Activated CD8-positive, alpha-beta T cell treated with anti-CD3 and anti-CD28 coated beads for 36 hours (primary cell): Measurements from ENCODE around the gene ARMH3. TPM values are rescaled to one million over a fixed set of nuclear protein-coding genes. Genes with fewer than 3 reads are reported as not detected.
A peak's percentile ranks its signal among the peaks of the same experiment; 100 is the strongest.

Source experiments
- ATAC-seq: fragments of 200-7000 bp; cut with Tn5 transposase; one replicate; pipeline ENCODE4 v1.10.0; 2021; ENCODE audit warnings: mild to moderate bottlenecking, moderate library complexity
- CTCF ChIA-PET: fragments of 350-600 bp; sonication (Branson Sonifier 250); formaldehyde crosslinking; loops from one replicate; lab custom pipeline; 2021; ENCODE audit warnings: antibody characterized with exemption; lab: Charles Lee
- POLR2A ChIA-PET: fragments of 350-600 bp; sonication (Branson Sonifier 250); formaldehyde crosslinking; loops from one replicate; lab custom pipeline; 2021; ENCODE audit warnings: antibody characterized with exemption; lab: Charles Lee
- DNase-seq: peaks from one replicate; pipeline ENCODE4 v3.0.0-alpha.2; 2020
- H3K27ac Mint-ChIP-seq: one replicate; pipeline ENCODE4 v1.8.0; 2021; ENCODE audit warnings: mild to moderate bottlenecking, mixed read lengths
- H3K27me3 Mint-ChIP-seq: one replicate; pipeline ENCODE4 v1.8.0; 2021; ENCODE audit warnings: mixed read lengths
- H3K36me3 Mint-ChIP-seq: one replicate; pipeline ENCODE4 v1.8.0; 2021; ENCODE audit warnings: low read depth, mixed read lengths
- H3K4me1 Mint-ChIP-seq: one replicate; pipeline ENCODE4 v1.8.0; 2021; ENCODE audit warnings: low read depth, mixed read lengths
- H3K4me3 Mint-ChIP-seq: one replicate; pipeline ENCODE4 v1.8.0; 2021; ENCODE audit warnings: mild to moderate bottlenecking, moderate library complexity, mixed read lengths
- H3K9me3 Mint-ChIP-seq: one replicate; pipeline ENCODE4 v1.8.0; 2021; ENCODE audit warnings: mixed read lengths
- intact Hi-C: fragments of 100-400 bp; cut with micrococcal nuclease; formaldehyde crosslinking; loops from one replicate; pipeline ENCODE4 v1.10.0; 2022
- total RNA-seq, 2 experiments: library from RNA; stranded (reverse); gene quantifications; one replicate each; pipeline ENCODE4 v1.2.3, GENCODE V29; 2021
- TF ChIP-seq, protein P1 (sequence below): fragments of 200-600 bp; IDR thresholded peaks from one replicate; pipeline ENCODE4 v1.8.0; 2022; ENCODE audit warnings: antibody characterized with exemption, mild to moderate bottlenecking

ARMH3 gene
- total RNA-seq, 2 experiments from 2014 or later: 16.2 to 18.4 TPM

DNA sequence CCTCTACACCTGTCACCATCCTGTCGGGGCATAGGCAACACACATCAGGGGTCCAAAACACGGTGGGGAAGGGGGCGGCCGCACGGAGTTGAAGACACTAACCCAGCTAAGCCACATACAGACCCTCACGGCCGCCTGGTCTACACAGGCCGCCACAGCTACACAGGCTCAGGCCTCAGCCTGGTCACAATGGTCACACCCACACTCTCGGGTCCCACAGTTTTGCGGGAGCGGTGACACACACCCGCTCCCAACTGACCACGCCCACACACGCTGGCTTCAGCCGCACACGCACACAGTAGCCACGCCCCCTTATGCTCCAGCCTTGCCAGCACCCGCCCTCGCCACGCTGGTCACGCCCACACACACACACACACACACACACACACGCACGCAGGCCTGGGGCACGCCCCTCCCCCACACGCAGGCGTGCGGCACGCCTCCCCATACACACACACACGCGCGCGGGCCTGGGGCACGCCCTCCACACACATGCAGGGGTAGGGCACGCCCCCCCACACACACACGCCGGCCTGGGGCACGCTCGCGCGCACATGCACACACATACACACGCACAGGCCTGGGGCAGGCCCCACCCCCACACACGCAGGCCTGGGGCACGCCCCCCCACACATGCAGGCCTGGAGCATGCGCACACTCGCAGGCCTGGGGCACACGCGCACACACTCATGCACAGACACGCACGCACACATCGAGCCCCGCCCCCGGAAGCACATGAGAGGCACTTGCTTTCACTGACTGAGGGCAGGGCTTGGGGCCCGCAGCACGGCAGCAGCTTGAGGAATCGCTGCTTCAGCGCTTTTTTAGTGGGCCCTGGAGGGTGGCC lies 225.4 kb downstream of the ARMH3 start:
- Mint-ChIP-seq H3K27me3 (no peaks in the 10 kb centered on the region), H3K9me3 (no peaks in the 10 kb centered on the region), H3K36me3 (no peaks in the 10 kb centered on the region), H3K4me3 (peak overlapping the region; percentile 70), H3K4me1 (peaks cover 43% of the 10 kb centered on the region), H3K27ac (peak overlapping the region; percentile 94)
- DNase-seq (peak; percentile 94), ATAC-seq (peak; percentile 72)
- POLR2A ChIA-PET: interaction anchor here (0.9 to 2.4 kb wide), 5 partner anchors 9 to 47 kb away, joined by 3 to 25 read pairs (median 4); partner anchors contain the start of genes NPM3 and OGA
- intact Hi-C loops: no loop called here
- CTCF ChIA-PET: interaction anchor here (0.9 to 1.5 kb wide), 3 partner anchors 9 to 11 kb away, joined by 3 to 5 read pairs (median 4); no protein-coding TSS in a partner anchor
- TF ChIP-seq, protein P1, sequence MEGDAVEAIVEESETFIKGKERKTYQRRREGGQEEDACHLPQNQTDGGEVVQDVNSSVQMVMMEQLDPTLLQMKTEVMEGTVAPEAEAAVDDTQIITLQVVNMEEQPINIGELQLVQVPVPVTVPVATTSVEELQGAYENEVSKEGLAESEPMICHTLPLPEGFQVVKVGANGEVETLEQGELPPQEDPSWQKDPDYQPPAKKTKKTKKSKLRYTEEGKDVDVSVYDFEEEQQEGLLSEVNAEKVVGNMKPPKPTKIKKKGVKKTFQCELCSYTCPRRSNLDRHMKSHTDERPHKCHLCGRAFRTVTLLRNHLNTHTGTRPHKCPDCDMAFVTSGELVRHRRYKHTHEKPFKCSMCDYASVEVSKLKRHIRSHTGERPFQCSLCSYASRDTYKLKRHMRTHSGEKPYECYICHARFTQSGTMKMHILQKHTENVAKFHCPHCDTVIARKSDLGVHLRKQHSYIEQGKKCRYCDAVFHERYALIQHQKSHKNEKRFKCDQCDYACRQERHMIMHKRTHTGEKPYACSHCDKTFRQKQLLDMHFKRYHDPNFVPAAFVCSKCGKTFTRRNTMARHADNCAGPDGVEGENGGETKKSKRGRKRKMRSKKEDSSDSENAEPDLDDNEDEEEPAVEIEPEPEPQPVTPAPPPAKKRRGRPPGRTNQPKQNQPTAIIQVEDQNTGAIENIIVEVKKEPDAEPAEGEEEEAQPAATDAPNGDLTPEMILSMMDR: no peak

DNA sequence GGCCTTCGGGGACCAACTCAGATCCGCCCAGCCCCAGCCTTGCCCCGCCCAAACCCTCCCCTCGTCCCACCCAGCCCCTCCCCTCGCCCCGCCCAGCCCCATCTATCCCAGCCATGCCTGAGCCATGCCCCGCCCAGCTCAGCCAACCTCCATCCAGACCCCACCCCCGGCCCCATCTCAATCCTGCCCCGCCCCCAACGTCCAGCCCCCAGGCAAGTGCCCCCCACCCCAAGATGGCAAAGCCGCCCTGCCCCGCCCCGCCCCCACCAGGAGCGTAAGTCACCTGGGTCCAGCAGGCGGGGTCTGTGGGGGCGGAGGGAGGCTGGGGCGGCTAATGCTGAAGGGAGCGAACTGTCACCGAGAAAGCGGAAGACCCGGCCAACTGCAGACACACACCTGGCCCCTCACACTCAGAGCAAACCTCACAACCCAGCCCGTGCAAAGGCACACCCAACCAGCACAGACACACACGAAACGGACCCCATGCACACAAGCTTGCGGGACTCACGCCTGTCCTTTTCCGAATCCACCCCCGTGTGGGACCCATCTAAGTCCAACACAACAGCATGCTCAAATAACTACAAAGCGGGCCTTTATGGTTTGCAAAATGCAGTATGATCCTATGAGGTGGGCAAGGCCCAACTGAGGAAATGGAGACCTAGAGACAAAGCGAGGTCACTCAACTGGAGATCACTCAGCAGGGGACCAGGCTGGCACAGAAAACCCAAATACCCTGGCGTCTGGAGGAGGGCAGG lies 226.2 kb downstream of the ARMH3 start:
- Mint-ChIP-seq H3K4me3 (peak overlapping the region; percentile 70), H3K27ac (peak overlapping the region; percentile 94), H3K36me3 (no peaks in the 10 kb centered on the region), H3K9me3 (no peaks in the 10 kb centered on the region), H3K27me3 (no peaks in the 10 kb centered on the region), H3K4me1 (peaks cover 38% of the 10 kb centered on the region)
- peak; percentile 87 for DNase-seq
- ATAC-seq: peak; percentile 31
- TF ChIP-seq, protein P1: no peak
- CTCF ChIA-PET: interaction anchor here (0.9 kb wide), 1 partner anchor 11 kb away, joined by 4 read pairs; no protein-coding TSS in a partner anchor
- POLR2A ChIA-PET: interaction anchor here (0.9 to 2.4 kb wide), 4 partner anchors 11 to 46 kb away, joined by 3 to 25 read pairs (median 6); partner anchors contain the start of genes NPM3 and OGA
- intact Hi-C loops: no loop called here

DNA sequence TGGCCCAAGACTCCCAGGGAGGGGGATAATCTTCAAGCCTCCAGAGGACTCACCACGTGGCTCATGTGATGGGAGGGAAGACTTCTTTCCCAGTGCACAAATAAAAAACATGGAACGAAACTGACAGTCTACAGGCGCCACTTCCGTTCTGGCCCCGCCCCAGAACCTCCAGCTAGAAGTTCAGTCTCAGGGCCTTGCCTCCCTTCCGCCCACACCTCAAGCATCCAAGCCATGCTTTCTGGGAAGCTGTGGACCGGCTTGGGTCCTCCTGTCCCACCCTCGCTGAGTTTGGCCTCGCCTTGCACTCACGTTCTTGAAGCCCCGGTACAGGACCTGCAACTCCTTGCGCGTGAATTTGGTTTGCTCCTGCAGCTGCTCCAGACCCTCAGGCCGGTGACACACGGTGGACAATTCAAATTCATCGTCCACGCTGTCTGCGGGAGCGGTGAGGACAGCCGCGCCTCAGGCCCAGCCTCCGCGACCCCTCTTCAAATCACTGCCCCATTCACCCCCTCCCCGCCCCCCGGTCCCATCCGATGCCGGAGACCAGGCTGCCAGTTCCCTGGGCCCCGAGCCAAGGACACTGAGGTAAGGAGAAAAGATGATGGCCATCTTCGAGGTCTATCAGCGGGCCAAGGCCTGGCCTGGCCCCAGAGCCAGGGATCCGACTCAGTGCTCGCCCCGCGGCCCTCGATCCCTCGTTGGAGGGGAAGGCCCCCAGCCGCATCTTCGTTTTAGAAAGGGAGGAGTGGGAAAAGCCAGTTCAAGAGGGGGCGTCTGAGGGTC lies 227.0 kb downstream of the ARMH3 start:
- no peaks in the 10 kb centered on the region for H3K36me3 Mint-ChIP-seq
- no peaks in the 10 kb centered on the region for H3K9me3 Mint-ChIP-seq
- H3K4me1 Mint-ChIP-seq: peaks cover 31% of the 10 kb centered on the region
- intact Hi-C loops: no loop called here
- ChIA-PET CTCF (interaction anchor here (1.1 to 2.5 kb wide), 2 partner anchors 7 to 12 kb away, joined by 4 to 15 read pairs; no protein-coding TSS in a partner anchor), POLR2A (interaction anchor here (0.6 to 2.4 kb wide), 6 partner anchors 11 to 306 kb away, joined by 3 to 28 read pairs (median 6); partner anchors contain the start of genes NPM3 and OGA)
- no peaks in the 10 kb centered on the region for H3K27me3 Mint-ChIP-seq
- TF ChIP-seq, protein P1: no peak
- ATAC-seq: no peak
- no peak overlapping the region for H3K4me3 Mint-ChIP-seq
- H3K27ac Mint-ChIP-seq: no peak overlapping the region
- no peak for DNase-seq

DNA sequence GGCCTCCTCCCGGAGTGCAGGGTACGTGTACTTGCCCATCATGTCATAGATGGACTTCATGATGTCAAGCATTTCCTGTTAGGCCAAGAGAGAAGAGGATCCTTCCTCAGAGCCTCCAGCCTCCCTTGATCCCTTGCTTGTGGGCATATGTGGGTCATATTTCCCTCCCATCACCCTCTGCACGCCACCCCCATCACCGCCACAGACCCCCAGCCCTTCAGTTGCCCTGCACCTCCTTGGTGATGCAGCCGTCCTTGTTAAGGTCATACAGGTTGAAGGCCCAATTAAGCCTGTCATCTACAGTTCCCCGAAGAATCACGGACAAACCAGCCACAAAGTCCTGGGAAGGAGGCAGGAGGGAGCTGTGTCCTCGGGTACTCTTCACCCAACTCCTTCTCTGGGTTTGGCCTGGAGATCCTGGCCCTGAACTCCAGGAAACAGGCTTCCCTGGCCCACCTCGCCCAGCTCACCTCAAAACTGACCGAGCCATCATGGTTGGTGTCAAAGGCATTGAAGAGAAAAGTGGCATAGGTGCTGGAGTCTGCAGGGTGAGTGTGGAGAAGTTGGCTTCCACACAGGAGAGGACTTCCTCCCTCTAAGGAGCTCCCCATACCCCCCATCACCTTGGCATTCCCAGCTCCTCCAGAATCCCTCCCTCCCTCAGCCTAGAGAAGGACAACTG lies 227.9 kb downstream of the ARMH3 start:
- no peak for DNase-seq
- ChIA-PET CTCF (interaction anchor here (1.1 to 2.5 kb wide), 4 partner anchors 8 to 47 kb away, joined by 4 to 15 read pairs (median 6); no protein-coding TSS in a partner anchor), POLR2A (interaction anchor here (0.5 to 2.3 kb wide), 6 partner anchors 10 to 331 kb away, joined by 3 to 28 read pairs (median 3); partner anchors contain the start of gene OGA)
- no peaks in the 10 kb centered on the region for H3K9me3 Mint-ChIP-seq
- intact Hi-C loops: no loop called here
- no peaks in the 10 kb centered on the region for H3K36me3 Mint-ChIP-seq
- peaks cover 23% of the 10 kb centered on the region for H3K4me1 Mint-ChIP-seq
- no peaks in the 10 kb centered on the region for H3K27me3 Mint-ChIP-seq
- ATAC-seq: no peak
- H3K27ac Mint-ChIP-seq: no peak overlapping the region
- TF ChIP-seq, protein P1: no peak
- no peak overlapping the region for H3K4me3 Mint-ChIP-seq
